Mucosa of descending colon (tissue), 3 donors: Measurements from ENCODE around the gene POLRMT. TPM values are rescaled to one million over a fixed set of nuclear protein-coding genes. Genes with fewer than 3 reads are reported as not detected.

Experiments used
- ATAC-seq: fragments of 200-7000 bp; cut with Tn5 transposase; one replicate; pipeline ENCODE4 v1.9.1; 2020; ENCODE audit warnings: mild to moderate bottlenecking, moderate library complexity
- DNase-seq, 3 donors: peaks; one replicate each; pipeline ENCODE4 v3.0.0-alpha.2; 2020
- H3K36me3 ChIP-seq: fragments of 200-600 bp; one replicate; pipeline ENCODE4 v1.8.0; 2021; ENCODE audit warnings: low read depth, mild to moderate bottlenecking
- H3K4me1 ChIP-seq: fragments of 200-600 bp; one replicate; pipeline ENCODE4 v1.8.0; 2021; ENCODE audit warnings: low read depth, mild to moderate bottlenecking
- H3K4me3 ChIP-seq: fragments of 200-600 bp; one replicate; pipeline ENCODE4 v1.8.0; 2021; ENCODE audit warnings: mild to moderate bottlenecking
- H3K9me3 ChIP-seq: fragments of 200-600 bp; one replicate; pipeline ENCODE4 v1.8.0; 2021; ENCODE audit warnings: mild to moderate bottlenecking
- intact Hi-C, 2 donors: fragments of 100-400 bp; cut with DNase I in 1 of 2; cut with micrococcal nuclease in 1 of 2; formaldehyde crosslinking; loops; one replicate each; pipeline versions ENCODE4 v1.11.0 to v1.11.1; 2022; cut with DNase I, micrococcal nuclease
- total RNA-seq, 3 donors: library from RNA; stranded (reverse); fragmentation: NEBNext Ultra II Directional in 2 of 3; extraction: Animal tissue kit (Norgen Biotek cat#: 25700) in 2 of 3; gene quantifications; one replicate each; pipeline versions ENCODE4 v1.2.1 to v1.2.4, GENCODE V29; 2021 to 2023
- TF ChIP-seq, protein P1 (sequence below): fragments of 200-600 bp; IDR thresholded peaks from one replicate; pipeline ENCODE4 v1.8.0; 2022; ENCODE audit warnings: antibody characterized with exemption, mild to moderate bottlenecking
- donor health status: DM: no; HTN: no; CAD: no; lungs with moderate emphysema.
- donor health status: DM: no; HTN: no; CAD: no.
- donor health status: DM: no; HTN: yes; CAD: no.

POLRMT gene
- total RNA-seq, 3 donors from 2014 or later, result 48.3 to 61.1 (median 51.1) TPM

GRCh38 chr19:648904-649801 is 15.8 kb upstream of the POLRMT start:
- Histone ChIP-seq H3K4me1 (no peaks in the 10 kb centered on the region), H3K9me3 (no peaks in the 10 kb centered on the region), H3K36me3 (peaks cover 11% of the 10 kb centered on the region), H3K4me3 (no peak overlapping the region)
- TF ChIP-seq, protein P1, sequence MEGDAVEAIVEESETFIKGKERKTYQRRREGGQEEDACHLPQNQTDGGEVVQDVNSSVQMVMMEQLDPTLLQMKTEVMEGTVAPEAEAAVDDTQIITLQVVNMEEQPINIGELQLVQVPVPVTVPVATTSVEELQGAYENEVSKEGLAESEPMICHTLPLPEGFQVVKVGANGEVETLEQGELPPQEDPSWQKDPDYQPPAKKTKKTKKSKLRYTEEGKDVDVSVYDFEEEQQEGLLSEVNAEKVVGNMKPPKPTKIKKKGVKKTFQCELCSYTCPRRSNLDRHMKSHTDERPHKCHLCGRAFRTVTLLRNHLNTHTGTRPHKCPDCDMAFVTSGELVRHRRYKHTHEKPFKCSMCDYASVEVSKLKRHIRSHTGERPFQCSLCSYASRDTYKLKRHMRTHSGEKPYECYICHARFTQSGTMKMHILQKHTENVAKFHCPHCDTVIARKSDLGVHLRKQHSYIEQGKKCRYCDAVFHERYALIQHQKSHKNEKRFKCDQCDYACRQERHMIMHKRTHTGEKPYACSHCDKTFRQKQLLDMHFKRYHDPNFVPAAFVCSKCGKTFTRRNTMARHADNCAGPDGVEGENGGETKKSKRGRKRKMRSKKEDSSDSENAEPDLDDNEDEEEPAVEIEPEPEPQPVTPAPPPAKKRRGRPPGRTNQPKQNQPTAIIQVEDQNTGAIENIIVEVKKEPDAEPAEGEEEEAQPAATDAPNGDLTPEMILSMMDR, result no peak
- intact Hi-C loops, result no loop called here
- no peak for ATAC-seq
- no peak for DNase-seq

- no peaks in the 10 kb centered on the region for H3K9me3 ChIP-seq
- TF ChIP-seq, protein P1, result no peak
- intact Hi-C loops, result no loop called here
- no peak for ATAC-seq
- no peaks in the 10 kb centered on the region for H3K4me1 ChIP-seq
- DNase-seq, result no peak
- peaks cover 11% of the 10 kb centered on the region for H3K36me3 ChIP-seq
- no peak overlapping the region for H3K4me3 ChIP-seq
Observed at GRCh38 chr19:648305-648704, 15.0 kb upstream of the POLRMT start.

DNA sequence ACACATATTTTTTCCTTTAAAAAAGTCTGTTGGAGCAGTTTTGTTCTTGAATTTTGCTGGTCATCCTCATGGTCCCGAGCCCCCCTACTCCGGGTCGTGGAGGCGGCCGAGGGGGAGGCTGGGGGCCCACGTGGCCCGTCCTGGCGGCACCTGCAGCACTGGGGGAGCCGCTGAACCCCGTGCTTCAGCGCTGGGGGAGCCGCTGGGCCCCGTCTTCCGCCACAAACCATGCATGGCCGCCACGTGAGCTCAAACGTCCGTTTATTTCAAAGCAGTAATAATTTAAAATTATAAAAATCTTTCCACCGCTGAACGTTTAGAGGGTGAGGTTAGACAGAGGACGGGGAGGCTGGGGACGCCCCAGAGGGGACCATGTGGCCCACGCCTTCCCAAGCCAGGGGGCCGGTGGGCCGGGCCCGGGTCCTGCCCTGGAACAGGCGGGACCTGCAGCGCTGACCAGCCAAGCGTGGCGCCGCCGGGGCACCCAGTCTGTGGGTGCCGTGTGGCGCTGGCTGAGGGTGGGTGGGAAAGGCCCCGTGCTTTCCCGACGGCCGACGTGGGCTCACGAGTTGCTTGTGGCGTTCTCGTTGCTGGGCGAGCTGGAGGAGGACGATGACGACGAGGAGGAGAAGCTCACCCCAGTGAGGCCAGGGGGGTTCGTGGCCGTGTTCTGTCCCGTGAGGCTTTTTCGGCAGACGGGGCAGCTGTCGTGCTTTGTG is 14.4 kb upstream of the POLRMT start:
- Histone ChIP-seq H3K36me3 (peaks cover 11% of the 10 kb centered on the region), H3K4me3 (no peak overlapping the region), H3K9me3 (no peaks in the 10 kb centered on the region), H3K4me1 (no peaks in the 10 kb centered on the region)
- intact Hi-C loops, result no loop called here
- peak in 1 of 3 donors; percentile 52 for DNase-seq
- no peak for ATAC-seq
- TF ChIP-seq, protein P1, result no peak

GRCh38 chr19:646779-647565 is 13.6 kb upstream of the POLRMT start:
- H3K36me3 ChIP-seq, result peaks cover 11% of the 10 kb centered on the region
- ATAC-seq, result no peak
- TF ChIP-seq, protein P1, result no peak
- no peak for DNase-seq
- no peak overlapping the region for H3K4me3 ChIP-seq
- H3K4me1 ChIP-seq, result no peaks in the 10 kb centered on the region
- intact Hi-C loops, result no loop called here
- no peaks in the 10 kb centered on the region for H3K9me3 ChIP-seq

DNA sequence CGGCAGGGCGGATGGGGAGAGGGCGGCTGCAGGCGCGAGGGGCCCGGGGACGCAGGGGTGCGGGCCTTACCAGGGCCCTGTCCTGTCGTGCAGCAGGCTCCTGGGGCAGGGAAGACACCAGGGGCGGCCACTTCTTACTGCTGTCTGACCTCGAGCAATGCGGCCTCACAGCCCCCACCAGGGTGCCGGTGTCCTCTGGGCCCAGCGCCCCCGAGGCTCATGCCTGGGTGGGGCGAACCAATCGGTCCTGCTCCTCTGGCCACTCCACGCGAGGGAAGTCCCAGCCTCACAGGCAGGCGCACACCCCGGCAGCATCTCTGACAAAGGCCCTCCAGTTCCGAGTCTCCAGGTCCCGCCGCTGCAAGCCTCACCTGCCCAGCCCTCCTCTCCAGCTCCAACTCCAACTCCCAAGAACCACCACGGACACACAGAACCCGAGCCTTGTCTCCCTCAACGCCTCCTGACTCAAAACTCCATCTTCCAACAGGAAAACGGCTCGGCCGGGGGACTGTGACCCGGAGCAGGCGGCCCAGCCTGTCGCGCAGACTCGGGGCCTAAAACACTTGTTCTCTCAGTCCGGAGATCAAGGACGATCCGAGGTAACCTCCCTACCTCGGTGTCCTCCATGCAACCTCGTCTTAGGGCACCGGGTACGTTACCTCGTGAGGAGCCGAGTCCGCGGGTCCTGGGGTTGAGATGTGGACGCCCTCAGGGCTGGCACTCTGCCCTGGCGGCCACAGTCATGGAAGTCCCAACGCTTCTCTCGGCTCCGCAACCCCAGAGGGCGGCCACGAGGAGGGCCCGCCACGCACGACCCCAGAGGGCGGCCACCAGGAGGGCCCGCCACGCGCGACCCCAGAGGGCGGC is 12.8 kb upstream of the POLRMT start:
- TF ChIP-seq, protein P1, result no peak
- peaks cover 9% of the 10 kb centered on the region for H3K36me3 ChIP-seq
- ATAC-seq (no peak), DNase-seq (no peak)
- intact Hi-C loops, result no loop called here
- H3K4me1 ChIP-seq, result no peaks in the 10 kb centered on the region
- H3K9me3 ChIP-seq, result no peaks in the 10 kb centered on the region
- H3K4me3 ChIP-seq, result no peak overlapping the region
